H1 (cell line): ENCODE results near the gene ZNF813. TPM values are rescaled to one million over a fixed set of nuclear protein-coding genes. Genes with fewer than 3 reads are reported as not detected.

Source experiments
- CTCF ChIA-PET: fragments of 300-600 bp; sonication (Branson Sonifier 250); formaldehyde crosslinking; loops from one replicate; lab custom pipeline; 2021; ENCODE audit not compliant: partially characterized antibody; lab: Charles Lee
- POLR2A ChIA-PET: fragments of 300-600 bp; sonication (Branson Sonifier 250); formaldehyde crosslinking; loops from one replicate; lab custom pipeline; 2021; ENCODE audit warnings: inconsistent platforms; ENCODE audit not compliant: partially characterized antibody; lab: Charles Lee
- DNase-seq, 2 experiments: peaks; one replicate each; pipeline versions ENCODE4 v3.0.0 to v3.0.0-alpha.2; 2010 to 2022; ENCODE audit warnings: low spot score in 2 of 2, low read depth in 1 of 2, mixed read lengths in 1 of 2
- FAIRE-seq: peaks from 2 replicates; lab custom pipeline; 2011; peaks lifted over from hg19 to GRCh38; lab: Jason Lieb, UNC
- H2AFZ ChIP-seq: 2 replicates; pipeline ENCODE4 v1.8.1; 2012; ENCODE audit warnings: low read length, inconsistent platforms
- H2AK5ac ChIP-seq: 2 replicates; pipeline ENCODE4 v1.6.1; 2013; ENCODE audit warnings: low read depth, low read length
- H2BK120ac ChIP-seq: replicated peaks from 2 replicates; pipeline ENCODE3; 2013; ENCODE audit warnings: low read depth, low read length, inconsistent platforms
- H2BK12ac ChIP-seq: 2 replicates; pipeline ENCODE4 v1.6.1; 2013; ENCODE audit warnings: low read depth, low read length
- H2BK15ac ChIP-seq: 2 replicates; pipeline ENCODE4 v1.6.1; 2013; ENCODE audit warnings: low read length
- H2BK20ac ChIP-seq: 2 replicates; pipeline ENCODE4 v1.6.1; 2013; ENCODE audit warnings: low read length
- H2BK5ac ChIP-seq: 2 replicates; pipeline ENCODE4 v1.6.1; 2013; ENCODE audit warnings: low read depth, low read length
- H3K14ac ChIP-seq: 2 replicates; pipeline ENCODE4 v1.6.1; 2013; ENCODE audit warnings: inconsistent platforms; ENCODE audit not compliant: insufficient read length
- H3K18ac ChIP-seq: 2 replicates; pipeline ENCODE4 v1.6.1; 2013; ENCODE audit warnings: low read length; ENCODE audit errors: extremely low read depth
- H3K23ac ChIP-seq: 2 replicates; pipeline ENCODE4 v1.6.1; 2013; ENCODE audit warnings: inconsistent platforms; ENCODE audit not compliant: insufficient read length
- H3K23me2 ChIP-seq: 2 replicates; pipeline ENCODE4 v1.6.1; 2013; ENCODE audit warnings: low read depth, low read length
- H3K27ac ChIP-seq: 2 replicates; pipeline ENCODE4 v1.6.1; 2011; ENCODE audit warnings: low read depth, low read length, inconsistent platforms
- H3K27me3 ChIP-seq, 4 experiments: replicated peaks in 1 of 4; 1 replicate in 1 of 4; 2 replicates in 3 of 4; pipeline versions ENCODE4 v1.6.1 to v1.8.1; 2011 to 2013; ENCODE audit warnings: low read length in 3 of 4, mild to moderate bottlenecking in 3 of 4, inconsistent platforms in 2 of 4, mixed read lengths in 2 of 4, moderate library complexity in 1 of 4; ENCODE audit not compliant: control insufficient read depth in 3 of 4, insufficient read depth in 3 of 4; ENCODE audit errors: extremely low read depth in 1 of 4
- H3K36me3 ChIP-seq, 4 experiments: 2 replicates each; pipeline versions ENCODE4 v1.6.1 to v1.8.1; 2011 to 2013; ENCODE audit warnings: mild to moderate bottlenecking in 4 of 4, low read length in 3 of 4, moderate library complexity in 2 of 4, control low read depth in 1 of 4, inconsistent platforms in 1 of 4; ENCODE audit not compliant: insufficient read depth in 4 of 4, control insufficient read depth in 2 of 4
- H3K4ac ChIP-seq: replicated peaks from 2 replicates; pipeline ENCODE3; 2013; ENCODE audit warnings: low read length, low read depth, mixed read lengths, inconsistent platforms; ENCODE audit not compliant: insufficient read length
- H3K4me1 ChIP-seq, 4 experiments: replicated peaks in 1 of 4; 1 replicate in 1 of 4; 2 replicates in 3 of 4; pipeline versions ENCODE4 v1.6.1 to v1.8.1; 2011 to 2013; ENCODE audit warnings: low read length in 3 of 4, inconsistent platforms in 2 of 4, mixed read lengths in 1 of 4; ENCODE audit not compliant: insufficient read depth in 4 of 4, control insufficient read depth in 3 of 4
- H3K4me2 ChIP-seq, 2 experiments: 2 replicates each; pipeline versions ENCODE4 v1.6.1 to v1.8.1; 2011 to 2013; ENCODE audit warnings: low read depth in 2 of 2, low read length in 2 of 2, control low read depth in 1 of 2, inconsistent platforms in 1 of 2, mild to moderate bottlenecking in 1 of 2; ENCODE audit not compliant: insufficient read depth in 1 of 2
- H3K4me3 ChIP-seq, 4 experiments: fragments of 200-600, 300-600 bp in 1 of 4; sonication (generic), shearing (Covaris generic), sonication (Bioruptor Twin) in 1 of 4; 2 replicates each; pipeline versions ENCODE4 v1.5.1 to v1.8.1; 2011 to 2016; ENCODE audit warnings: low read length in 4 of 4, low read depth in 3 of 4, control low read depth in 2 of 4, inconsistent platforms in 2 of 4, mild to moderate bottlenecking in 2 of 4, mixed read lengths in 1 of 4, moderate library complexity in 1 of 4; ENCODE audit not compliant: insufficient read depth in 2 of 4; ENCODE audit errors: extremely low read depth in 1 of 4
- H3K56ac ChIP-seq: replicated peaks from 2 replicates; pipeline ENCODE3; 2013; ENCODE audit warnings: low read depth, mild to moderate bottlenecking, mixed read lengths, low read length, inconsistent platforms; ENCODE audit not compliant: insufficient read length
- H3K79me1 ChIP-seq: 2 replicates; pipeline ENCODE4 v1.6.1; 2013; ENCODE audit warnings: low read depth, low read length, control low read depth
- H3K79me2 ChIP-seq, 2 experiments: 2 replicates each; pipeline versions ENCODE4 v1.6.1 to v1.8.1; 2012 to 2013; ENCODE audit warnings: low read length in 2 of 2, mild to moderate bottlenecking in 2 of 2, inconsistent platforms in 1 of 2; ENCODE audit not compliant: insufficient read depth in 2 of 2, control insufficient read depth in 1 of 2
- H3K9ac ChIP-seq, 4 experiments: replicated peaks in 1 of 4; 1 replicate in 1 of 4; 2 replicates in 3 of 4; pipeline versions ENCODE4 v1.6.1 to v1.8.1; 2011 to 2013; ENCODE audit warnings: low read depth in 3 of 4, low read length in 3 of 4, control low read depth in 2 of 4, mild to moderate bottlenecking in 2 of 4, moderate library complexity in 2 of 4, inconsistent platforms in 1 of 4; ENCODE audit errors: extremely low read depth in 1 of 4
- H3K9me3 ChIP-seq, 2 experiments: 2 replicates each; pipeline versions ENCODE4 v1.6.1 to v1.8.1; 2012 to 2013; ENCODE audit warnings: mild to moderate bottlenecking in 2 of 2, moderate library complexity in 2 of 2, control low read depth in 1 of 2, inconsistent platforms in 1 of 2, low read depth in 1 of 2, low read length in 1 of 2, mixed read lengths in 1 of 2; ENCODE audit not compliant: insufficient read depth in 2 of 2
- H4K20me1 ChIP-seq, 2 experiments: replicated peaks in 1 of 2; 2 replicates each; pipeline versions ENCODE3 to v1.8.1; 2011 to 2013; ENCODE audit warnings: inconsistent platforms in 2 of 2, low read length in 2 of 2, mild to moderate bottlenecking in 1 of 2; ENCODE audit not compliant: insufficient read depth in 2 of 2, control insufficient read depth in 1 of 2
- H4K5ac ChIP-seq: 2 replicates; pipeline ENCODE4 v1.6.1; 2013; ENCODE audit warnings: low read length, low read depth, mixed read lengths, inconsistent platforms; ENCODE audit not compliant: insufficient read length
- H4K8ac ChIP-seq: 2 replicates; pipeline ENCODE4 v1.8.0; 2013; ENCODE audit warnings: mild to moderate bottlenecking, moderate library complexity, low read length, inconsistent platforms; ENCODE audit not compliant: insufficient read depth; ENCODE audit errors: extremely low read depth
- H4K91ac ChIP-seq: replicated peaks from 2 replicates; pipeline ENCODE3; 2013; ENCODE audit warnings: low read length, mixed read lengths, inconsistent platforms; ENCODE audit not compliant: insufficient read length
- GTF2F1 ChIP-seq: IDR thresholded peaks from 2 replicates; pipeline ENCODE4 v1.6.1; 2012; ENCODE audit warnings: low read depth, low read length, improper control_type of control experiment, borderline replicate concordance
- NRF1 ChIP-seq: IDR thresholded peaks from 2 replicates; pipeline ENCODE4 v1.6.1; 2011; ENCODE audit warnings: mild to moderate bottlenecking, low read depth, low read length, improper control_type of control experiment
- ZNF274 ChIP-seq: IDR thresholded peaks from 2 replicates; pipeline ENCODE4 v1.7.0; 2012; ENCODE audit warnings: low read length, borderline replicate concordance; ENCODE audit errors: extremely low read depth
- WGBS, 2 experiments: shearing (Covaris generic) in 1 of 2; methylation state at CpG; one replicate each; pipeline versions ENCODE4 v1.1.6 to v1.1.7; 2013 to 2015; ENCODE audit warnings: low lambda C conversion rate in 2 of 2, mixed read lengths in 2 of 2, inconsistent platforms in 1 of 2, low coverage in 1 of 2, missing lambda C conversion rate in 1 of 2; ENCODE audit not compliant: insufficient replicate concordance in 2 of 2, insufficient coverage in 1 of 2, insufficient read length in 1 of 2; ENCODE audit errors: extremely low coverage in 1 of 2, missing lambda C conversion rate in 1 of 2; 5-methylcytosine and 5-hydroxymethylcytosine counted together
- polyA plus RNA-seq, 7 experiments: library from polyadenylated mRNA; depleted of rRNA in 3 of 7; stranded (reverse) in 5 of 7; unstranded in 2 of 7; fragments of >200 nt in 5 of 7; fragments of 200-250 nt in 2 of 7; gene quantifications; 1 replicate in 5 of 7; 2 replicates in 1 of 7; 4 replicates in 1 of 7; pipeline versions ENCODE4 v1.2.1 to v1.2.3, GENCODE V29; 2011 to 2013; ENCODE audit warnings: missing spikeins in 2 of 7, mixed read lengths in 2 of 7
- total RNA-seq: library from RNA; stranded (reverse); fragmentation: NEBNext Ultra II Directional; extraction: Animal tissue kit (Norgen Biotek cat#: 25700); gene quantifications from 2 replicates; pipeline ENCODE4 v1.2.1, GENCODE V29; 2021

Gene ZNF813
- total and polyA plus RNA-seq, 2 of the 8 experiments (the other 6 are each of a cell fraction or from before 2014, with no cell fraction given): 2.9 to 22.1 TPM

- Histone ChIP-seq H2BK20ac (no peak overlapping the region), H3K4me1 (no peaks in the 10 kb centered on the region), H3K9ac (no peak overlapping the region), H4K20me1 (no peaks in the 10 kb centered on the region), H3K18ac (no peak overlapping the region), H3K4me2 (no peak overlapping the region), H3K79me1 (no peaks in the 10 kb centered on the region), H3K9me3 (peaks cover 5 to 16% of the 10 kb centered on the region in 2 experiments; a peak in 2 of 4 replicates), H3K27me3 (no peaks in the 10 kb centered on the region), H3K23ac (no peak overlapping the region), H4K5ac (no peak overlapping the region), H3K4me3 (no peak overlapping the region), H3K14ac (no peak overlapping the region), H2AFZ (no peak overlapping the region), H3K4ac (no peak overlapping the region), H2BK5ac (no peak overlapping the region), H2BK120ac (no peak overlapping the region), H2BK15ac (no peak overlapping the region), H3K36me3 (peaks cover 13 to 55% (median 31%) of the 10 kb centered on the region in 4 experiments), H4K8ac (no peak overlapping the region), H3K79me2 (no peaks in the 10 kb centered on the region), H2AK5ac (no peak overlapping the region), H3K27ac (no peak overlapping the region), H4K91ac (no peak overlapping the region), H3K23me2 (no peaks in the 10 kb centered on the region)
- WGBS, 2 experiments: 93% methylated on average over 5 of the region's 5 CpGs; no CpG with 5 or more reads in 1 of the 2 experiments
- DNase-seq (no peak), FAIRE-seq (no peak)
- ChIA-PET POLR2A (interaction anchor here (0.7 kb wide), 1 partner anchor 323 kb away, joined by 3 read pairs; no protein-coding TSS in a partner anchor), CTCF (no interaction called here)
- TF ChIP-seq NRF1 (no peak), ZNF274 (peak; percentile 38; the same call in 1 of the 2 replicates), GTF2F1 (no peak)
- TF ChIP-seq, all 59 proteins: peak for 1
- Histone ChIP-seq H3K56ac (no peak overlapping the region), H2BK12ac (no peak overlapping the region)
Observed at GRCh38 chr19:53492153-53492552, 24.6 kb downstream of the ZNF813 start.
